H9 (cell line): ENCODE measurements around the gene ZDHHC11. TPM values are rescaled to one million over a fixed set of nuclear protein-coding genes. Genes with fewer than 3 reads are reported as not detected.

Experiments
- DNase-seq: peaks from one replicate; pipeline ENCODE4 v3.0.0-alpha.2; 2017
- H2AFZ ChIP-seq: one replicate; pipeline ENCODE4 v1.6.1; 2013; ENCODE audit warnings: mild to moderate bottlenecking, low read length, control low read depth, moderate library complexity
- H2AK5ac ChIP-seq: 2 replicates; pipeline ENCODE4 v1.6.1; 2013; ENCODE audit warnings: low read length, control low read depth, mixed read lengths; ENCODE audit not compliant: insufficient read length
- H2BK120ac ChIP-seq: one replicate; pipeline ENCODE4 v1.6.1; 2013; ENCODE audit warnings: low read depth, mild to moderate bottlenecking, low read length, control low read depth, inconsistent platforms; ENCODE audit not compliant: poor library complexity, severe bottlenecking
- H2BK12ac ChIP-seq: 2 replicates; pipeline ENCODE4 v1.6.1; 2013; ENCODE audit warnings: low read length, control low read depth, mixed read lengths, low read depth; ENCODE audit not compliant: insufficient read length
- H2BK15ac ChIP-seq: 2 replicates; pipeline ENCODE4 v1.6.1; 2013; ENCODE audit warnings: low read depth, low read length, control low read depth
- H2BK20ac ChIP-seq: one replicate; pipeline ENCODE4 v1.6.1; 2013; ENCODE audit warnings: low read depth, mild to moderate bottlenecking, low read length, control low read depth, inconsistent platforms; ENCODE audit not compliant: poor library complexity, severe bottlenecking
- H2BK5ac ChIP-seq: 2 replicates; pipeline ENCODE4 v1.6.1; 2013; ENCODE audit warnings: low read length, control low read depth, mixed read lengths; ENCODE audit not compliant: insufficient read length
- H3K14ac ChIP-seq: 2 replicates; pipeline ENCODE4 v1.6.1; 2013; ENCODE audit warnings: low read length, control low read depth; ENCODE audit not compliant: insufficient read depth
- H3K18ac ChIP-seq: 2 replicates; pipeline ENCODE4 v1.6.1; 2013; ENCODE audit warnings: low read depth, mild to moderate bottlenecking, mixed read lengths, low read length, control low read depth; ENCODE audit not compliant: insufficient read length
- H3K23ac ChIP-seq: 2 replicates; pipeline ENCODE4 v1.6.1; 2013; ENCODE audit warnings: low read length, control low read depth, mixed read lengths, low read depth; ENCODE audit not compliant: insufficient read length
- H3K23me2 ChIP-seq: 2 replicates; pipeline ENCODE4 v1.6.1; 2013; ENCODE audit warnings: low read depth, mild to moderate bottlenecking, mixed read lengths, low read length, control low read depth; ENCODE audit not compliant: insufficient read length, poor library complexity, severe bottlenecking
- H3K27ac ChIP-seq: 2 replicates; pipeline ENCODE4 v1.5.1; 2013; ENCODE audit warnings: low read length, control low read depth, mixed read lengths, low read depth; ENCODE audit not compliant: insufficient read length
- H3K27me3 ChIP-seq: 2 replicates; pipeline ENCODE4 v1.6.1; 2013; ENCODE audit warnings: low read length, control low read depth, inconsistent platforms; ENCODE audit not compliant: insufficient read depth
- H3K4ac ChIP-seq: 2 replicates; pipeline ENCODE4 v1.6.1; 2013; ENCODE audit warnings: low read depth, mild to moderate bottlenecking, control low read depth, inconsistent platforms, low read length, moderate library complexity
- H3K4me1 ChIP-seq: 2 replicates; pipeline ENCODE4 v1.6.1; 2013; ENCODE audit warnings: low read length, control low read depth, inconsistent platforms; ENCODE audit not compliant: insufficient read depth
- H3K4me2 ChIP-seq: 2 replicates; pipeline ENCODE4 v1.6.1; 2013; ENCODE audit warnings: low read length, control low read depth, mixed read lengths; ENCODE audit not compliant: insufficient read length, insufficient read depth
- H3K56ac ChIP-seq: 2 replicates; pipeline ENCODE4 v1.6.1; 2013; ENCODE audit warnings: low read depth, mild to moderate bottlenecking, mixed read lengths, low read length, control low read depth; ENCODE audit not compliant: insufficient read length
- H3K79me1 ChIP-seq: 2 replicates; pipeline ENCODE4 v1.6.1; 2013; ENCODE audit warnings: low read depth, mild to moderate bottlenecking, moderate library complexity, low read length, control low read depth, inconsistent platforms; ENCODE audit not compliant: insufficient read depth, poor library complexity, severe bottlenecking
- H3K79me2 ChIP-seq: 2 replicates; pipeline ENCODE4 v1.6.1; 2013; ENCODE audit warnings: low read length, control low read depth, inconsistent platforms; ENCODE audit not compliant: insufficient read depth
- H3K9ac ChIP-seq: 2 replicates; pipeline ENCODE4 v1.6.1; 2013; ENCODE audit warnings: low read length, control low read depth, mixed read lengths; ENCODE audit not compliant: insufficient read length; ENCODE audit errors: extremely low read depth
- H3K9me3 ChIP-seq: one replicate; pipeline ENCODE4 v1.6.1; 2013; ENCODE audit warnings: low read depth, low read length, inconsistent platforms; ENCODE audit not compliant: control insufficient read depth
- H3T11ph ChIP-seq: one replicate; pipeline ENCODE4 v1.6.1; 2013; ENCODE audit warnings: mild to moderate bottlenecking, low read length, control low read depth, inconsistent platforms
- H4K20me1 ChIP-seq: one replicate; pipeline ENCODE4 v1.6.1; 2013; ENCODE audit not compliant: control insufficient read depth, insufficient read length, insufficient read depth
- H4K5ac ChIP-seq: 2 replicates; pipeline ENCODE4 v1.6.1; 2013; ENCODE audit warnings: low read depth, mild to moderate bottlenecking, mixed read lengths, low read length, control low read depth; ENCODE audit not compliant: insufficient read length
- H4K8ac ChIP-seq: replicated peaks from 2 replicates; pipeline ENCODE4 v1.6.1; 2013; ENCODE audit warnings: low read length, control low read depth, mixed read lengths, low read depth; ENCODE audit not compliant: insufficient read length
- H4K91ac ChIP-seq: 2 replicates; pipeline ENCODE4 v1.6.1; 2013; ENCODE audit warnings: low read depth, mild to moderate bottlenecking, moderate library complexity, mixed read lengths, low read length, control low read depth; ENCODE audit not compliant: insufficient read length
- H3K27ac Mint-ChIP-seq, 3 experiments: 2 replicates in 2 of 3; 3 replicates in 1 of 3; pipeline ENCODE4 v1.8.0; 2020 to 2021; ENCODE audit warnings: mixed read lengths in 3 of 3, mild to moderate bottlenecking in 1 of 3, moderate library complexity in 1 of 3
- H3K27me3 Mint-ChIP-seq: 2 replicates; pipeline ENCODE4 v1.8.0; 2021; ENCODE audit warnings: low read depth, mild to moderate bottlenecking, moderate library complexity, mixed read lengths
- H3K36me3 Mint-ChIP-seq, 3 experiments: 2 replicates in 2 of 3; 3 replicates in 1 of 3; pipeline ENCODE4 v1.8.0; 2020 to 2021; ENCODE audit warnings: low read depth in 3 of 3, mixed read lengths in 3 of 3; ENCODE audit not compliant: insufficient read depth in 1 of 3
- H3K4me1 Mint-ChIP-seq, 2 experiments: 2 replicates each; pipeline ENCODE4 v1.8.0; 2020; ENCODE audit warnings: mixed read lengths in 2 of 2
- H3K4me3 Mint-ChIP-seq, 2 experiments: 2 replicates in 1 of 2; 3 replicates in 1 of 2; pipeline ENCODE4 v1.8.0; 2020 to 2021; ENCODE audit warnings: mild to moderate bottlenecking in 2 of 2, mixed read lengths in 2 of 2, moderate library complexity in 1 of 2
- H3K9me3 Mint-ChIP-seq, 2 experiments: 2 replicates in 1 of 2; 3 replicates in 1 of 2; pipeline ENCODE4 v1.8.0; 2020; ENCODE audit warnings: mild to moderate bottlenecking in 2 of 2, mixed read lengths in 2 of 2, moderate library complexity in 1 of 2
- WGBS: extraction: QIAGEN DNeasy Blood & Tissue Kit; methylation state at CpG from one replicate; pipeline ENCODE4 v1.1.7; 2013; ENCODE audit warnings: missing lambda C conversion rate, low lambda C conversion rate, mixed read lengths; ENCODE audit not compliant: insufficient read length; ENCODE audit errors: extremely low coverage; 5-methylcytosine and 5-hydroxymethylcytosine counted together
- total RNA-seq: library from RNA; stranded (reverse); gene quantifications from 2 replicates; pipeline ENCODE4 v1.2.1, GENCODE V29; 2021
- TF ChIP-seq, protein P1 (sequence below): fragments of 200-600 bp; sonication (generic); conservative IDR thresholded peaks from 3 replicates; pipeline ENCODE4 v1.8.0; 2021; ENCODE audit warnings: antibody characterized with exemption, mild to moderate bottlenecking

Gene ZDHHC11
- total RNA-seq, 1 experiment from 2014 or later = 37.6 TPM

DNA sequence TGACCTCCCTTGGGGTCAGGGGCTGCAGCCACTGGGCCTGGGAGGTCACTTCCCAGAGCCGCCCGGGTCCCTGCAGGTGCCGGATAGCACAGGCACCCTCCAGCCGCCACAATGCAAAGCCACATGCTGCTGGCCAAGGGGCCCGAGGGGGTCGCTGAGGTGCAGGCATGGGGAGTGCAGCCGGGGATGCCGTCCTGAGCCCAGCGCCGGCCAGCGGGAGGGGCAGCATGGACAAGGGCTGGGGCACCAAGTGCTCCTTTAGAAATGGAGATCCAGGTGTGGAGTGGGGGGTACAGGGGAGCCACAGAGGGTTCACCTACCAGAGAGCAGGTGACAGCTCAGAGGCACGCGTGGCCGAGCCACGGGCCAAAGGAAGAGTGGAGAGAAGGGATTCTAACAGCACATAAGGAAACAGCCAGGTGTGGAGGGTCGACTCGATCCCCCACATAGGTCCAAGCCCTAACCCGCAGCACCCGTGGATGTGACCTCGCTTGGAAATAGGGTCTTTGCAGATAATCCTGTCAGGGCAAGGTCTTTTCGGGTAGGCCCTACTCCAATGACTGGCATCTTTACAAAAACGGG lies 90.9 kb downstream of the ZDHHC11 start:
- Mint-ChIP-seq H3K4me1 (peaks cover 0 to 6% of the 10 kb centered on the region in 2 experiments; a peak in 1 of 4 replicates), H3K4me3 (no peak overlapping the region), H3K9me3 (peaks cover 0 to 8% of the 10 kb centered on the region in 2 experiments; a peak in 2 of 5 replicates), H3K27me3 (peaks cover 7% of the 10 kb centered on the region), H3K27ac (no peak overlapping the region; a peak in 1 of 7 replicates), H3K36me3 (0 out of 7 replicates have a peak, but pooled peaks cover 0 to 2% (median 0%) of the 10 kb centered on the region in 3 experiments)
- Histone ChIP-seq H4K20me1 (peaks cover 4% of the 10 kb centered on the region), H4K91ac (peak overlapping the region; percentile 84), H2AK5ac (no peak overlapping the region), H3K4me1 (no peaks in the 10 kb centered on the region), H3K27me3 (no peaks in the 10 kb centered on the region), H2BK120ac (no peak overlapping the region), H3K4ac (peak overlapping the region; percentile 54; the same call in 1 of the 2 replicates), H3K27ac (no peak overlapping the region), H4K5ac (peak overlapping the region; percentile 26), H4K8ac (no peak overlapping the region), H3K9ac (no peak overlapping the region), H2BK12ac (peak overlapping the region; percentile 37), H3K79me1 (no peaks in the 10 kb centered on the region), H2BK15ac (no peak overlapping the region), H2BK5ac (no peak overlapping the region), H3T11ph (no peak overlapping the region), H2BK20ac (no peak overlapping the region), H3K23ac (no peak overlapping the region), H3K23me2 (no peaks in the 10 kb centered on the region), H3K14ac (peak overlapping the region; percentile 39), H3K18ac (no peak overlapping the region), H3K9me3 (no peaks in the 10 kb centered on the region), H3K56ac (no peak overlapping the region), H3K79me2 (no peaks in the 10 kb centered on the region), H2AFZ (no peak overlapping the region), H3K4me2 (no peak overlapping the region)
- DNase-seq = peak; percentile 29
- TF ChIP-seq, protein P1, sequence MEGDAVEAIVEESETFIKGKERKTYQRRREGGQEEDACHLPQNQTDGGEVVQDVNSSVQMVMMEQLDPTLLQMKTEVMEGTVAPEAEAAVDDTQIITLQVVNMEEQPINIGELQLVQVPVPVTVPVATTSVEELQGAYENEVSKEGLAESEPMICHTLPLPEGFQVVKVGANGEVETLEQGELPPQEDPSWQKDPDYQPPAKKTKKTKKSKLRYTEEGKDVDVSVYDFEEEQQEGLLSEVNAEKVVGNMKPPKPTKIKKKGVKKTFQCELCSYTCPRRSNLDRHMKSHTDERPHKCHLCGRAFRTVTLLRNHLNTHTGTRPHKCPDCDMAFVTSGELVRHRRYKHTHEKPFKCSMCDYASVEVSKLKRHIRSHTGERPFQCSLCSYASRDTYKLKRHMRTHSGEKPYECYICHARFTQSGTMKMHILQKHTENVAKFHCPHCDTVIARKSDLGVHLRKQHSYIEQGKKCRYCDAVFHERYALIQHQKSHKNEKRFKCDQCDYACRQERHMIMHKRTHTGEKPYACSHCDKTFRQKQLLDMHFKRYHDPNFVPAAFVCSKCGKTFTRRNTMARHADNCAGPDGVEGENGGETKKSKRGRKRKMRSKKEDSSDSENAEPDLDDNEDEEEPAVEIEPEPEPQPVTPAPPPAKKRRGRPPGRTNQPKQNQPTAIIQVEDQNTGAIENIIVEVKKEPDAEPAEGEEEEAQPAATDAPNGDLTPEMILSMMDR = no peak
- no CpG with 5 or more reads among the region's 22 CpGs for WGBS
